GM18499 (cell line): ENCODE results near the gene TAF10.

Experiments
- ATAC-seq: cut with Tn5 transposase; IDR thresholded peaks from one replicate; pipeline ENCODE4 v1.9.1; 2021; ENCODE audit warnings: moderate number of reproducible peaks; ENCODE audit not compliant: insufficient read depth, unreplicated experiment

TAF10 gene

DNA sequence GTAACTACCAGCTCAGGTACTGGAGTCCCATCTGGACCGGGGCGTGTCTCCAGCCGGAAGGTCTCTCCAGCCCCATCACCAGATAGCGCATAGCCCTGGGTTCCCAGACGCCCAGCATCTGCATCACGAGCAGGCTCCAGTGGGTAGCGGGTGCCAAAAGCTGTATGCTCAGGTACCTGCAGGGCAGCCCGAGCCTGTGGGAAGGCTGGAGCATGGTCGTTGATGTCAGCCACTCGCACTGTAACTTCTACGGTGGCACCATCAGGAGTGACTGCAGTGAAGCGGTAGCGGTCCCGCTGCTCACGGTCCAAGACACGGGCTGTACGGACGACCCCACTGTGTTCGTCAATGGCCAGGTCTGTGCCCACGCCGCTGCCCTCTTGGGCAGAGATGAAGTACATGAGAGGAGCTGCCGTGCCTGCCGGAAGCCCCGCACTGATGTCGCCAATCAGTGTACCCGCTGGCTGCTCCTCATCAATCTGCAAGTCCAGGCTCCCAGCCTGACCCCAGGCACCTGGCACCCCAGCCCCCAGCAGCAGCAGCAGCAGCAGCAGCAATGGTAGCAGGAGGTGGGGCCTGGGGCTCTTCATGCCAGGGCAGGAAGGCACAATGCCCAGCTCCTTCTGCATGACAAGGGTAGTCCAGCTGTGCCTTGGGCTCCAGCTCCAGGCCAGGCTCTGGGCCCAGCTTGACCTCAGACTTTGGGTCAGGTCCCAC is 29.1 kb upstream of the TAF10 start:
- ATAC-seq, result no peak

DNA sequence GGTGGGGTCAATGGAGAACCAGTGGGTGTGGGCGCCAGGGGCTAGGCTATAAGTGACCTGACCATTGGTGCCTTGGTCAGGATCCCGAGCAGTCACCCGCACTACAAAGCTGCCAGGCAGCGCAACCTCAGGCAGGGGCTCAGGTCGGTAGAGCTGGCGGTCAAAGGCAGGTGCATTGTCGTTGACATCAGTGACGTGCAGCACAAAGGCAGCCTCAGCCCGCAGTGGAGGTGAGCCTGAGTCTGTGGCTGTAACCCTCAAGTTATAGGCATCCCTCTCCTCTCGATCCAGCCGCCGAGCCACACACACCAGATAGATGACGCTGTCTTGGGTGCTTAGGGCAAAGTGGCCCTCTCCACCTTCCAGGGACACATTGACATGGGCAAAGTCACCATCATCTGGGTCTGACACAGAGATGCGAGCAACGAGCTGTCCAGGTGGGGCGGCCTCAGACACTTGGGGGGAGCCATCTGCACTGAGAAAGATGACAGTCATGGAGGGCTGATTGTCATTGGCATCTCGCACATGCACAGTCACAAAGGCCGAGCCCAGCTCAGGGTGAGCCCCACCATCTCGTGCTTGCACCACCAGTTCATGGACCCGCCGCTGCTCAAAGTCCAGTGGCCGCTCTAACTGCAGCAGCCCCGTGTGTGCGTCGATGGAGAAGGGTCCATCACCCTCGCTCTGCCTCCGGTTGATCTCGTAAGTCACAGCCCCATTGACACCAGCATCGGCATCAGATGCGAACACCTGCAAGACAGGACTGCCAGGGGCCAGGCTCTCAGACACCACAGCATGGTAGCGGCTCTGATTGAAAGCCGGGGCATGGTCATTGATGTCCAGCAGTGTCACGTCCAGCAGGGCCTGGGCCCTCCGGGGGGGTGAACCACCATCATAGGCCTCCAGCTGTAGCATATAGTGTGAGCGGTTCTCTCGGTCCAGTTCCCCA is 28.3 kb upstream of the TAF10 start:
- no peak for ATAC-seq

DNA sequence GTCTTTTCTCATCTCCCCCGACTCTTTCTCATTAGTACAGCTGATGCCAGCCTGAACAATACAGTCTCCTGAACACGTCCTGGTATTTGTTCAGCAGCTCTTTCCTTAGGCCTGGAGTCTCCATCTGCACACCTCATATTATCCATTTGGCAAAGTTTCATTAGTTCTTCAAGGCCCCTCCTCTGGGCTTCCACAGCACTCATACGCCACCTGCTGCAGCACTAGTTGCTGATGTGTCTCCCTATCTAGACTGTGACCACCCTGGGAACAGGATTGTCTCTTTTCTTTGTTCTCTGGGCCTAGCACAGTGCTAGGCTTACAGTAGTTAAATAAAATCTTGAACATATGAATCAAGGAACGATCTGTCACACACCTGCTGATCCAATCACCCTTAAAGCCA is 26.4 kb upstream of the TAF10 start:
- no peak for ATAC-seq

DNA sequence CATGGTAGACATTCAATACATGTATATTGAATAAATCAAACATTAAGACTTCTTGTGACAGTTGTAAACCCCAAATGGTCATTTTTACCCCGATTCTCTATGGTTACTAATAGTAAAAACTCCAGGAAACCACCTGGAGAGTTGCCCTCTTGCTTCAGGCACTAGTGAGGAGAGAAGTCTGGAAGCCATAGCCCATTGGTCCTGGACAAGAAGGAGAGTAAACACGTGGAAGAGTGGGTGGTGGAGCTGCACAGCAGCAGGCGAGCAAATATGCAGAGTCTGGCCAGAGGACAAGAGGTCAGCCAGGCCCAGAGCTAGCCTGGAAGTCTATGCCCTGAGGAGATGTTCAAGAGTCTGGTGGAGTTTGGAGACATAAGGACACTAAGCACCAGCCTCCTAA is 25.9 kb upstream of the TAF10 start:
- ATAC-seq, result no peak

DNA sequence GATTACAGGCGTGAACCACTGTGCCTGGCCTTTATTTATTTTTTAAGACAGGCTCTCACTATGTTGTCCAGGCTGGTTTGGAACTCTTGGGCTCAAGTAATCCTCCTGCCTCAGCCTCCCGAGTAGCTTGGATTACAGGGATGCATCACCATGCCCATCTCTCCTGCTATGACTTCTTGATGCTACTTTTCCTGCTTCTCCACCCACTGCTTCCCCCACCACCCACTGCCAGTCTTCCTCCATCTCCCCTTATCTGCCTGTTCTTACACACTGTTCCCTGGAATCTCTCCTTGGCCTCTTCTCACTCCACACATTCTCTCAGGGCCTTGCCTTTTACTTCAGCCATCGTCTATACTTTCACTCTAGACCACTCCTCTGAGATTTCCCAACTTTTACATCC is 24.5 kb upstream of the TAF10 start:
- ATAC-seq, result no peak

DNA sequence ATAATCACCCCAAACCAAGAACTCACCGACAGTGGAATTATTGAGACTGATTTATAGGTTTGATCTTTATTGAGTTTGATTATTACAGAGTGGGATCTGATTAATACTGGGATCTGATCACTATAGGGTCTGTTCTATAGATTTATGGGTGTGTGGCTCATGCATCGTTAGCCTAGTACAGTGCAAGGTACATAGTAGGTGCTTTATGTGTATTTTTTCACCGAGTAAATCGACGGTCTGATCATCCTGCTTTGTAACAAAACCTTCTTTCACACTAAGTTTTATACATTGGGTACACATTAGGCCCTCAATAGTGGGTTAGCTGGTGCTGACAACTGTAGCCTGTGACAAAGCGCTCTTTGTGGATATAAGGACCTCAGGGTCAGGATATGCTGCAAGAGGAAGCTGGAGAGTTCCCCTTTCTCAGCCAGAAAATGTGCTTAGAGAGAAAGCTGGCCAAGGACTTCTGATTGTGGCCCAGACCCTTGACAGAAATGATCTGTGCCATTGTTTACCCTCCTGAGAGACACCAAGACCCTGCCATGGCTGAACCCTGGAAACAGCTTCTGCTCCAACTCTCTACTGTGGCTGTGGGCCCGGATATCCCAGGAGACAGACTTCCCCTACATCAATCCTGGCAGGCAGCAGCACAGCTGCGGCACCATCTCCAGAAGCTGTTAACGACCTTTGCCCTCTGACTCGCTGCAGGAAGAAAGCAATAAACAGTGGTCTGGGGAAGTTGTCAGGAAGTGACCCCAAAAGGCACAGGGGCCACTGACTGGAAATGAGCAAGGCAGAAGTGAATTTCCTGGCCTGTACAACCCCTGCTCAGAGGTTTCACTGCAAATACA is 23.3 kb upstream of the TAF10 start:
- no peak for ATAC-seq

DNA sequence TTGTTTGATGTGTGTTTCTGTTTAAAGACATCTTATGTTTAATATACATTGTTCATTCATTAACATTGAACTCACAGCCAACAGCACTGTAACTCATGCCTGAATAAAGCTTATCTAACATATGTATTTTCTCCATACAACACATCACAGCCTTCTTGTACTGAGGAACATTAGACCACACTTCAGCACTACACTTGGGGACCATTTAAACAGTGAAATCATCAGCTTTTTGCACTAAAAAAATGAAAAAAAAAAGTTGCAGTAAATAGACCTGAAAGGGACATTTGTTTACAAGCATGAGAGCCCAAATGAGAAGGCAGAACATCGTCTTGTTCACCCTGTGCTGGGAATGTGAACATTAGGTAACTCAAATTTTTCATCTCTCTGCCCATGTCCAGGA is 22.5 kb upstream of the TAF10 start:
- no peak for ATAC-seq

DNA sequence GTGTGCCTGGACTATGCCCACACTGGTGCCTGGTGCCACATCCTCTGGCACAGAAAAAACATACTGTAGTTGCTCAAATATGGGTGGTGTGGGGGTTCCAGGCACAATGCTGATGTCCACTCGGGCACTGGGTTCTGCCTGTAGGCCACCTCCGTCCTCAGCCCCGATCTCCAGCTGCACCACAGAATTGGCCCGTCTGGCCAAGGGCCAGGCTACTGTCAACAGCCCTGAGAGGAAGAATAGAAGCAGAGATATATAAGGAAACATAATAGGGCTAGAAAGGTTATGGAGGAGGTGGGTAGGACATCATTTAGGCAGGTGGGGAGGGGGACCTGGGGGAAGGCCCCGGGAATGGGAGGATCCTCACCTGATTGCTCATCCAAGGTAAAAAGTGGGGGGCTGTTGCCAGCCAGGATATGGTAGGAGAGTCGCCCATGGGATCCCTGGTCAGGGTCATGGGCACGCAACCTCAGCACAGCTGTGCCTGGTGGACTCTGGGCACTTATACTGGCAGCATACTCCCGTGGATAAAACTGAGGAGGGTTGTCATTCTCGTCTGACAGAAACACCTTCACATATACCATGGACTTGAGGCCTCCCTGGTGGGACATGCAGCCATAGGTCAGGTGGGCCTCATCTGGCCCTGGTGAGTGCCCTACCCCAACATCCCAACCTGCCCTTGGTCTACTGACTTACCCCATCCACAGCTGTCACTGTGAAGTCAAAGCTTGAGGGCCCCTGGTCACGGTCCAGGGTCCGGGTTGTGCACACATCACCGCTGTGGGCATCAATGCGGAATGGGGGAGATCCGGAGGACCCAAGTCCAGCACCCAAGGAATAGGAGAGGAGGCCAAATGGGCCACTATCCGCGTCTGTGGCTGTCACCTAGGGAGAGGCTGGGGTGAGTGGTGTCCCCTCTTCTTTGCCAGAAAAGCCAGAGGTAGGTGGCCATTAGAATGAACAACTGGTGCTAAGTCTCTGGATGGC is 21.7 kb upstream of the TAF10 start:
- ATAC-seq, result no peak

DNA sequence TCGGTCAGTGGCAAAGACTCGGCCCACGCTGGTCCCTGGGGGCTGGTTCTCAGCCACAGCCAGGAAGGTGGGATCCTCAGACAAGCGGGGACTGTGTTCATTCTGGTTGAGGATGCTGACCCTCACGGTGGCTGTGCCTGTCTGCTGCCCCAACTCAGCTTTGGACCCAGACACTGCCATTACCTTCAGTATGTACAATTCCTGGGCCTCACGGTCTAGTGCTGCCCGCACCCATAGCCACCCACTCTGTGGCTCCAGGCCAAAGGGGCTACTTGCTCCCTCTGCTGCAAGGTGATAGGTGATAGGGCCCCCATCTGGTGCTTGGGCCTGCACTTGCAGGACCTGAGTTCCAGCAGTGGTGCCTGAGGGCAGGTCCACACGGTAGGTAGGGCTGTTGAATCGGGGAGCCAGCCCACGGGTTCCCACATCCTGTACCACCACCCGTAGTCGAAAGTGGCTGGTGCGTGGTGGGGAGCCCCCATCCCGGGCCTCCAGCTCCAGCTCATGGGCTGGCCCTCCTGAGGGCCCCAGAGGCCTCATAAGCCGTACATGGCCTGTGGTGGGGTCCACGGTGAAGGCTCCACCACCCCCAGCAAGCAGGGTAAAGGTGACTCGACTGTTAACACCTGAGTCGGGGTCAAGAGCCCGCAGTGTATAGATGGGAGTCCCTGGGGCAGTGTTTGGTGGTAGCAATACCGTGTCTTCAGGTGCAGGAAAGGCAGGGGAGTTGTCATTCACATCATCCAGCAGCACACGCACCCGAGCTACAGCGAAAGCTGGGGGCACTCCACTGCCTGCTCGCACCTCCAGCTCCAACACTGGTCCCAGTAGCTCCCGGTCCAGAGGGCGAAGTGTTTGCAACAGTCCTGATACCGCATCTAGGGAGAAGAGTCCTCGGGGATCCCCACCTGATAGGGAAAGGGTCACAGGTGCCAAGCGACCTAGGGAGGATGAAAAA is 20.4 kb upstream of the TAF10 start:
- no peak for ATAC-seq

DNA sequence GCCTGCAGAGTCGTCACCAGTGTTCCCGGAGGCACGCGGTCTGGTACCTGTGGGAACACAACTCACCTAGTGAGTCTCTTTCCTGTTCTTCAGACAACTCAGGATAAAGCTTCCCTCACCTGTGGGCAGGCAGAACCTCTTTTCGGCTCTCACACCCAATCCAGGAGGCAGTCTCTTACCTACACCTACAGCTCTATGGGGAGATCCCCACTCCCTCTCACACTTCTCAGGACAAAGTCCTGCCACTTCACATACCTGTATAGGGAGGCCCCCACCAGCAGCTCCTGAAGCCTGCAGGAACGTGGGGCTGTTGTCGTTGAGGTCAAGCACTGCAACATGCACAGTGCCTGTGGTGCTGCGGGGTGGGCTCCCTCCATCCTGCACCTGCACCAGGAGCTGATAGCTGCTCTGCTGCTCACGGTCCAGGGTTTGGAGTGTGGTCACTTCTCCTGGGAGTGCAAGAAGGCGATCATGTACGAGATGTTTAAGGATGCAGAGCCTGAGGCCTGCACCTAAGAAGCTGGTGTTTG is 19.4 kb upstream of the TAF10 start:
- no peak for ATAC-seq

DNA sequence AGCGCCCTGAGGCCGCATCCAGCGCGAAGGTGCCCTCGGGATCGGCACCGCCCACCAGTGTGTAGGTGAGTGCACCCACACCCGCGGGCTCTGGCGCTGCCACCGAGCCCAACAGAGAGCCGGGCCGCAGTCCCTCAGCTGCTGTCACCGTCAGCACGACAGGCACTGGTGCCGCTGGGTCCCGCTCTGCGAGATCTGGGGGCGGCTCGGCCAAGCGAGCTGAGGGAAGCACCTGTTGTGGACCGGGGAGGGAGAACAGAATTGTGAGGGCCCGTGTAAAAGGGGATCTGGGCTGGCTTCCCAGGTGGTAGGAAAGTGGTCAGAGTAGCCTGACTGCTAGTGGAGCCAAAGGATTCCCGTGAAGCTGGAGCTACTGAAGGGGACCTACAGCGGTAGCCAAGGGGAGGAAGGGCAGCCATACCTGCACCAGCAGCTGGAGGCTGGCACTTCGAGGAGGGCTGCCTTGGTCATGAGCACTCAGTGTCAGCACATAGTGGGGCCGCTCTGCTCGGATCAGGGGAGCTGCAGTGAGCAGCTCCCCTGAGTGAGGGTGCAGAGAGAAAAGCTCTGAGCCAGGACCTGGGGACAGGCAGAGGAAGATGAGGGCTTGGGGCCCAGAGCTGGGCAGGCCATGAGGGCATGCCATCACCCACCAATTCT is 18.7 kb upstream of the TAF10 start:
- ATAC-seq, result no peak

DNA sequence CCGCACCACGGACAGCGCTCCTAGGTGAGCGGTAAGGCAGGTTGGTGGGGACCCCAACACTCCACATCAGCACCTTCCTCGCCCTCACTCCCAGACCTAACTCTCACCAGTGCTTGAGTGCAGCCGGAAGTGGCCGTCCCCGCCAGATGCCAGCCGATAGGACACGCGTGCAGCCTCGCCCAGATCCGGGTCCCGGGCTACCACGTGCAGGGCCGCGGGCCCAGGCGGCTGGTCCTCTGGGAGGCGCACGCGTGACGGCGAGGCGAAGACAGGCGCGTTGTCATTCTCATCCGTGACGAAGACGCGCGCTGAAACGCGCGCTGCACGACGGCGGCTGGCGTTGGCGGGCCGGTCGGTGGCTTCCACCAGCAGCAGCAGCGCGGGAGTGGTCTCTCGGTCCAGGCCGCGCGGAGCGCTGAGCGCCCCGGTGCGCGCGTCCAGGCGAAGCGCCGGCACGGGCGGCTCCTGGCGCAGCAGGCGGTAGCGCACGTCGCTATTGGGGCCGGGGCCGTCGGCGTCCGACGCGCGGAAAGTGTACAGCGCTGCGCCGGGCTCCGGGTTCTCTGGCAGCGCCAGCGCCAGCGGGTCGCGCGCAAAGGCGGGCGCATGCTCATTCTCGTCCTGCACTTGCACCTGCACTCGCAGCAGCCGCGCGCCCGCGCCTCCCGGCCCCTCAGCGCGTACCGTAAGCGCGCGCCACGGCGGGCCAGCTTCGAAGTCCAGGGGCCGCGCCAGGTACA is 18.0 kb upstream of the TAF10 start:
- ATAC-seq, result no peak

DNA sequence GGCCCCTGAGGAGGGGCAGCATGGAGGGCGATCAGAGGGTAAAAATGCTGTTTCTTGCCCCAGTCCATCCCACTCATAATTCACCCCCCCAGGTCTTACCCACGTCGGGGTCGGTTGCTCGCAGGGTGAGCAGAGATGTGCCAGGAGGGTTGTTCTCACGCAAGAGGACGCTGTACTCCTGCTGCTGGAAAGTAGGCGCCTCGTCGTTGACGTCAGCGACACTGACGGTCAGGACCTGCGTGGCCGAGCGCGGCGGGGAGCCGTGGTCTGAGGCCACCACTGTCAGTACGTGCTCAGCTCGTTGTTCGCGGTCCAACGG is 17.5 kb upstream of the TAF10 start:
- ATAC-seq, result no peak

DNA sequence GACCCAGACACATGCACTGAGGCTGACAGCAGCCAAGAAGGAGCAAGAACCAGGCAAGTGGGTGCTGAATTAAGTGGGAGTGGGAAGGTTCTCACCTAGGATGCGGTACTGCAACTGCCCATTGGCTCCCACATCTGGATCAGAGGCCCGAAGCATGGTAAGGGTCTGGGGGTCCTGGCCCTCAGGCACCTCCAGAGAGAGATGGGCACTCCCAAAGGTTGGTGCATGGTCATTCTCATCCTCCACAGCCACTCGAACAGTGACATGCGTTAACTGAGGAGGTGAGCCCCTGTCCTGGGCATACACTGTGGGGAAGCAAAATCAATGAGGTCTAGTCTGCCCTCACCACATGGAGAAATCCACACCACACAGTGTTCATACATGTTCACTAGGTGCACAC is 16.5 kb upstream of the TAF10 start:
- no peak for ATAC-seq

DNA sequence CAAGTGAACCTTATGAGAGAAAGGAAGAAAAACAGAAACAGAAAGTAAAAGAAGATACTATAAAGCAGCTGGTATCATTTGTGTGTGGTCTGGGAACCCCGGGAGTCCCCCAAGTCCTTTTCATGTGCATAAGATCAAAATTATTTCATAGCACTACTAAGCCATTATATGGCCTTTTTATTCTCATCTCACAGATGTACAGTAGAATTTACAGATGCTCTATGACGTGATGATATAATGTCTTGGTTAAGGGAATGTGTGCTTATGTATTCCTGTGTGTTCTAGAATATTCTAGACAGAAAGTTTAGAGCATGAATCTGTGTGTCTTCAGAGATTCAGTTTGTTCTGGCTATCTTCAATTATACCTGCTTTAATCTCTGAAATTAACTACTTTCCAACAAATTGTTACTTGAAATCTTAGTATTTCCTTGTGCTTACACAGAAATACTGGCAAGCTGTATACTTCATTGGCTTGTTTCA is 15.8 kb upstream of the TAF10 start:
- ATAC-seq, result peak; percentile 53

DNA sequence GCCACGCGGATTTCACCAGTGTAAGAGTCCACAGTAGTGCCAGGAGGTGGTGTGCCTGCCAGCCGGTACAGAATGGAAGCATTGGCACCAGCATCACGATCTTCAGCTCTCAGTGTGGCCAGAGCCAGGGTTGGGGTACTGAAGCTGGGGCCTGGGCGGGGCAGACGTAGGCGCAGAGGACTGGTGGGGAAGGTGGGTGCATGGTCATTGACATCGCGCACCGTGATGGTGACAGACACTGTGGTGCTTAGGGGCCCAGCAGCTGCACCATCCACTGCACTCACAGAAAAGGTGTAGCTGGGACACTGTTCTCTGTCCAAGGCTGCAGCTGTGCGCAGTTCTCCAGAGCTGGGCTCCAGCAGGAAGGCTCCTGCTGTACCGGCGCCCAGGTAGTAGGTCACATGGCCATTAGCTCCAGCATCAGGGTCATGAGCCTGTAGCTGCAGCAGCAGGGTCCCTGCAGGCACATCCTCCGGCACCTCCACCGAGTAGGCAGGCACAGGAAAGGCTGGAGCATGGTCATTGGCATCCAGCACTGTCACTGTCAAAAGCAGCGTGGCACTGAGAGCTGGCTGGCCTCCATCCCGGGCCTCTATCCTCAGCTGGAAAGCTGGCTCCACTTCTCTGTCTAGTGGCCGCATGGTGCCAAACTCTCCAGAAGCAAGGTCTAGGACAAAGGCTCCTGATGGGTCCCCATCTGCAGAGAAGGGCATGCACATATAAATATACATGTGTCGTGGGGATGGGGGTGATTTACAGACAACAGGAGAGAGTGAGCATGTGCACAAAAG is 15.2 kb upstream of the TAF10 start:
- ATAC-seq, result no peak
